BLaER1 (cell line): ENCODE data around the gene AGBL2.
"Not testable (repeated sequence)": the region's sequence is repeated elsewhere in the genome, so short reads cannot be mapped to it uniquely, and the experiment has no call there.

ENCODE experiments used
- H3K27ac ChIP-seq: shearing (Covaris generic); formaldehyde crosslinking; 2 replicates; pipeline ENCODE4 v1.8.1; 2022
- H3K27me3 ChIP-seq: shearing (Covaris generic); formaldehyde crosslinking; 2 replicates; pipeline ENCODE4 v1.8.1; 2022
- H3K36me3 ChIP-seq: shearing (Covaris generic); formaldehyde crosslinking; 2 replicates; pipeline ENCODE4 v1.8.1; 2022
- H3K4me1 ChIP-seq: shearing (Covaris generic); formaldehyde crosslinking; 2 replicates; pipeline ENCODE4 v1.8.1; 2022
- H3K4me2 ChIP-seq: shearing (Covaris generic); formaldehyde crosslinking; 2 replicates; pipeline ENCODE4 v1.8.1; 2022
- H3K4me3 ChIP-seq: shearing (Covaris generic); formaldehyde crosslinking; 2 replicates; pipeline ENCODE4 v1.8.1; 2022
- H3K9ac ChIP-seq: shearing (Covaris generic); formaldehyde crosslinking; 2 replicates; pipeline ENCODE4 v1.8.1; 2022
- H3K9me3 ChIP-seq: shearing (Covaris generic); formaldehyde crosslinking; 2 replicates; pipeline ENCODE4 v1.8.1; 2022
- H4K20me1 ChIP-seq: shearing (Covaris generic); formaldehyde crosslinking; 2 replicates; pipeline ENCODE4 v1.8.1; 2022
- Cebpa-rat ChIP-seq: shearing (Covaris generic); IDR thresholded peaks from 2 replicates; pipeline ENCODE4 v1.8.1; 2022

AGBL2 gene

DNA sequence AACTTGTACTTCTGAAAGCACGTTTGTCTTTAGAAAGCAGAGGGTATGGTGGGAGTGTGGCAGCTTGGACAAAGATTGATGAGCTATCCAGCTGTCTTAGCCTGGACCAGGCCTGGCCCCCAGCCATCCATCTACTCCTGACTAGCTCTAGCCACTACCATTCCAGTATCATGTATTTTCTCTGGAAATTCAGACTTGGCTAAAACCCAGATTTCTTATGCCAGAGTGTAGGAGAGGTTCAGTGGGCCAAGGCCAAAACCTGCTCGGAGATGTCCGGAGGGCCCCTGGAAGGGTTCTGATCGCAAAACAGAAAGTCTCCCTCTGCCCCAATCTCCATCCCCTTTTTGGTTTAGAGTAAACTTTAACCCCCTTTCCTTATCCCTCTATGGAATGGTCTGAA is 48.0 kb downstream of the AGBL2 start:
- Histone ChIP-seq H3K4me2 (no peak overlapping the region), H4K20me1 (no peaks in the 10 kb centered on the region), H3K4me1 (no peaks in the 10 kb centered on the region), H3K36me3 (no peaks in the 10 kb centered on the region), H3K9me3 (no peaks in the 10 kb centered on the region), H3K27ac (no peak overlapping the region), H3K9ac (no peak overlapping the region), H3K27me3 (no peaks in the 10 kb centered on the region), H3K4me3 (no peak overlapping the region)
- TF ChIP-seq Cebpa-rat = no peak

DNA sequence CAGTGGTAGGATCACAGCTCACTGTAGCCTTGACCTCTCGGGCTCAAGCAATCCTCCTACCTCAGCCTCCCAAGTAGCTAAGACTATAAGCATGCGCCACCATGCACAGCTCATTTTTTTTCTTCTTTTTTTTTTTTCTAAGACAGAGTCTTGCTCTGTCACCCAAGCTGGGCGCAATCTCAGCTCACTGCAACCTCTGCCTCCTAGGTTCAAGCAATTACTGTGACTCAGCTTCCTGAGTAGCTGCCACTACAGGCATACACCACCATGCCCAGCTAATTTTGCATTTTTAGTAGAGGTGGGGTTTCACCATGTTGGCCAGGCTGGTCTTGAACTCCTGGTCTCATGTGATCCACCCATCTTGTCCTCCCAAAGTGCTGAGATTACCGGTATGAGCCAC is 50.2 kb downstream of the AGBL2 start:
- not testable (repeated sequence) for H3K36me3 ChIP-seq

DNA sequence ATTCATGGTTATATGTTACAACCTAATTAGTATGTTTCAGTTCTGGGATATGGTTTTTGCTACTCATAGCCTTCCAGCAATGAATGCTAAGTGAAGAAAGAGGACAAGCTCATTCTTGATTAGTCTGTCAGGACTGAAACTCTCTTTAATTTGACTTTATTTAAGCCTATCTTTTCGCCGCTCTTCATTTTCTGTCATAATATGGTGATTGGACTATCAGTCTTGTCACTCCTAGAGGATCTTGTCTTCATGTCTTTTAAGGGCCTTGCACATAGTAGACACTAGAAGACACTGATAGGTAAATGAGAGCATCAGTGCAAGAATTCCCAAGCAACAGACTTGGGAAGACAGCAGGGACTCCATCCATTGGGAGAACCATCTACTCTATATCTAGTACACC is 53.9 kb downstream of the AGBL2 start:
- Histone ChIP-seq H3K4me1 (no peaks in the 10 kb centered on the region), H3K4me2 (no peak overlapping the region), H3K4me3 (no peak overlapping the region), H4K20me1 (no peaks in the 10 kb centered on the region), H3K9me3 (no peaks in the 10 kb centered on the region), H3K27ac (no peak overlapping the region), H3K9ac (no peak overlapping the region), H3K36me3 (no peaks in the 10 kb centered on the region), H3K27me3 (no peaks in the 10 kb centered on the region)
- TF ChIP-seq Cebpa-rat = no peak

More for the DNA sequence above, 50.2 kb downstream of the AGBL2 start:
- not testable (repeated sequence) for H3K4me2 ChIP-seq, H3K4me1 ChIP-seq, H3K27ac ChIP-seq, H3K4me3 ChIP-seq, H4K20me1 ChIP-seq, H3K9ac ChIP-seq, H3K9me3 ChIP-seq, H3K27me3 ChIP-seq

DNA sequence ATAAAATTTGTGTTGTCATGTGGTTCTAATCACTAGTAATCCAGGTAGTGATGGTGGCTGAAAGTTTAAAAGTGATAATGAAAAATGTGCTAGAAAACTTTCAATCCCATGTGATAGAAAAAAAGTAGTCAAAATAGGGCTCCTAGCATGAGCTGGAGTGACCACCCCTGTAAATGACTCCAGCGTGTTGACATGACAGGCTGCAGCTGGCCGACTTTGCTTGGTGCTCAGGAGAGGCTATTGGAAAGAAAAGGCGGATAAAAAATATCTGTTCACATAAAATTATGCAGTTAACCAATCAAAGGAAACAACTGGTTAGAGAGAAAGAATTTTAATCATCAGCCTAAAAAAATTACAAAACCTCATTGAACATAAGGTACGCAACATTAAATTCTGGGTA is 55.9 kb downstream of the AGBL2 start:
- Histone ChIP-seq H3K36me3 (no peaks in the 10 kb centered on the region), H3K9ac (no peak overlapping the region), H4K20me1 (no peaks in the 10 kb centered on the region), H3K27me3 (no peaks in the 10 kb centered on the region), H3K4me1 (no peaks in the 10 kb centered on the region), H3K27ac (no peak overlapping the region), H3K4me2 (no peak overlapping the region), H3K4me3 (no peak overlapping the region), H3K9me3 (no peaks in the 10 kb centered on the region)
- no peak for TF ChIP-seq Cebpa-rat

DNA sequence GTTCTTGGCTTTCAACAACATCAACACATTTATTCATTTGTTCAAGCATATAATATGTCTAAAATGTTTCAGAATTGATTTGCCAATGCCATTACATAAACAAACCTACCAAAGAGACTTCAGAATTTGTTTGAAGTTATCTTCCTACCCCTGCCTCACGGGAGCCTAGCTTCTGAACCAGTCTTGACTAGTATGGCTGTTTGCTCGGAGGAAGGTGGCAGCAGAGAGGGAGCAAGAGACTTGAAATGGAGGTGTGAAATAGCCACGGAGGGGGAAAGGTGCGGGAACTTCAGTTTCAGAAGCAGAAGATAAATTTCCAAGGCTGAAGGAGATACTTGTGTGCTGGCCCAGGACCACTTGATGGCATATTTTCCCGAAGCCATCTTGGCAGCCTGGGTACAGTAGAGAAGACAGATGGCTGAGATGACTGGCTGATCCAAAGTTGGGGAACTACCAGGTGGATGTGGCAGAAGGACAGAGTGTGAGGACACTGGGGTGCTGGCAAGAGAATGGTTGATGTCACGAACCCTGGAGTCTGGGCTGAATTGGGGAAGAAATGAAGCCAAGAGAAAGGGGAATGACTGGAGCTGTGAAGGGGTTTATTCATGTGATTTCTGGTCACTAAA is 58.8 kb downstream of the AGBL2 start:
- Histone ChIP-seq H3K9me3 (peaks cover 16% of the 10 kb centered on the region), H3K36me3 (no peaks in the 10 kb centered on the region), H3K4me2 (no peak overlapping the region), H4K20me1 (no peaks in the 10 kb centered on the region), H3K27me3 (no peaks in the 10 kb centered on the region), H3K4me3 (no peak overlapping the region), H3K4me1 (no peaks in the 10 kb centered on the region), H3K9ac (no peak overlapping the region), H3K27ac (no peak overlapping the region)
- TF ChIP-seq Cebpa-rat = no peak

DNA sequence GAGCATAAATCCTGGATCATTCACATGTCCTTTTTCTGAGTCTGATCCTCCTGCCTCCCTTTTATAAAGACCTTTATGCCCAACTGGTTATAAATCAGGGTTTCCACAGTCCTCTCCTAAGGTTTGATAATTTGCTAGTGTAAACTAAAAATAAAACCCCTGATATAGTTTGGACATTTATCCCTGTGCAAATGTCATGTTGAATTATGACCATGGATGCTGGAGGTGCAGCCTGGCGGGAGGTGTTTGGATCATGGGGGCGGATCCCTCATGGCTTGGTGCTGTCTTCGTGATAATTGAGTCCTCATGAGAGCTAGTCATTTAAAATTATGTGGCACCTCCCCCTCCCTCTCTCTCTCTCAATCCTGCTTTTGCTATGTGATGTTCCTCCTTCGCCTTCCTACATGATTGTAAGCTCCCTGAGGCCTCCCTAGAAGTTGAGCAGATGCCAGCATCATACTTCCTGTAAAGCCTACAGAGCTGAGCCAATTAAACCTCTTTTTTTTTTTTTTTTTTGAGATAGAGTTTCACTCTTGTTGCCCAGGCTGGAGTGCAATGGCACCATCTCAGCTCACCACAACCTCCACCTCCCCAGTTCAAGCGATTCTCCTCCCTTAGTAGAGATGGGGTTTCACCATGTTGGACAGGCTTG is 63.2 kb downstream of the AGBL2 start:
- Histone ChIP-seq H3K27me3 (no peaks in the 10 kb centered on the region), H3K36me3 (no peaks in the 10 kb centered on the region), H3K9me3 (peaks cover 22% of the 10 kb centered on the region), H4K20me1 (no peaks in the 10 kb centered on the region), H3K4me3 (no peak overlapping the region), H3K4me1 (no peaks in the 10 kb centered on the region), H3K9ac (no peak overlapping the region), H3K4me2 (no peak overlapping the region), H3K27ac (no peak overlapping the region)
- no peak for TF ChIP-seq Cebpa-rat

DNA sequence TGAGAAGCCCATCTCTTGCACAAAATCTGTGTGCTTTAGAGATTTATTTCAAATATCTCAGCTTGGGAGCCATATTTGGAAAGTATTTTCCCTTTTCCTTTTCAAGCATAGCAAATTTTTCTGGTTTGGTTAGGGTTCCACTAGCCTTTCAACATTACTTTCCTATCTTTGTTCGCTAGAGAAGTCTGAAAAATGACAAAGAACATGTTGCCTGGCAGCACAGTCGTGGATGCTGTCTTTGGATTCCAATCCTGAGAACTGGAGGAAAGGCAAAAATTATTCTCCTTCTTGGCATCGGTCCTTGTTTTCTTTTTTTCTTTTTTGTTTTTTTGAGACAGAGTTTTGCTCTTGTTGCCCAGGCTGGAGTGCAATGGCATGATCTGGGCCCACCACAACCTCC is 65.9 kb downstream of the AGBL2 start:
- Histone ChIP-seq H3K4me1 (no peaks in the 10 kb centered on the region), H3K4me3 (no peak overlapping the region), H3K27ac (no peak overlapping the region), H3K9me3 (peaks cover 22% of the 10 kb centered on the region), H3K36me3 (no peaks in the 10 kb centered on the region), H4K20me1 (no peaks in the 10 kb centered on the region), H3K4me2 (no peak overlapping the region), H3K27me3 (no peaks in the 10 kb centered on the region), H3K9ac (no peak overlapping the region)
- no peak for TF ChIP-seq Cebpa-rat

DNA sequence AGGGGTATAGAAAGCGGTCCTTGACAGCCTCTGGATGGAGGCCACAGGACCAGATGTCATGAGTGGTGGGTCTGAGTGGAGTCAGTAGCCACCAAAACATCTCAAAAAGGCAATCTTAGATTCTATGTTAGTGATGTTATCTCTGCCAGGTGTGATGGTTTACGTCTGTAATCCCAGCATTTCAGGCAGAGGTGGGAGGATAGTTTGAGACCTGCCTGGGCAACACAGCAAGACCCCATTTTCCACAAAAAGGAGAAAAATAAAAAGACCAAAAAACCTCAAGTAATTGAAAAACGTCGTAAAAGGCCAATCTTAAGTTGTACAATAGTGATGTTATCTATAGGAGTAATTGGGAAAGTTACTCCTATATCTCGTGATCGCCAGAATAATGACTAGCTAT is 69.2 kb downstream of the AGBL2 start:
- no peak for TF ChIP-seq Cebpa-rat
- no peaks in the 10 kb centered on the region for H3K27me3 ChIP-seq
- H4K20me1 ChIP-seq = no peaks in the 10 kb centered on the region; the same call in 1 of the 2 replicates
- H3K9me3 ChIP-seq = peaks cover 2% of the 10 kb centered on the region
- H3K4me1 ChIP-seq = peaks cover 13% of the 10 kb centered on the region
- H3K9ac ChIP-seq = no peak overlapping the region
- H3K36me3 ChIP-seq = no peaks in the 10 kb centered on the region
- no peak overlapping the region for H3K4me2 ChIP-seq
- no peak overlapping the region for H3K27ac ChIP-seq
- no peak overlapping the region for H3K4me3 ChIP-seq

DNA sequence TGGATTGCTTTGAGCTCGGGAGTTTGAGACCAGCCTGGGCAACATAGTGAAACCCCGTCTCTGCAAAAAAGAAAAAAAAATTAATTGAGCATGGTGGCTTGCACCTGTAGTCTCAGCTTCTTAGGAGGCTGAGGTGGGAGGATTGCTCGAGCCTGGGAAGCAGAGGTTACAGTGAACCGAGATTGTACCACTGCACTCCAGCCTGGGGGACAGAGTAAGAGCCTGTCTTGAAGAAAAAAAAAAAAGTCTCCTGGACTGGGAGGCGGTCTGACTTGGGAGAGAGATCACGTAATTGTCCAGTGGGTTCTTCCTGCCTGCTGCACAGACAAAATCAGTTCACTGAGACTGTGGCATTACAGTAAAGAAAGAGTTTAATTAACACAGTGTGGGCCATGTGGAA is 69.7 kb downstream of the AGBL2 start:
- H3K4me1 ChIP-seq = peaks cover 18% of the 10 kb centered on the region
- H3K27me3 ChIP-seq = no peaks in the 10 kb centered on the region
- no peaks in the 10 kb centered on the region for H3K36me3 ChIP-seq
- peaks cover under 1% of the 10 kb centered on the region; the same call in 1 of the 2 replicates for H4K20me1 ChIP-seq
- no peak overlapping the region for H3K27ac ChIP-seq
- H3K4me2 ChIP-seq = no peak overlapping the region
- TF ChIP-seq Cebpa-rat = no peak
- H3K4me3 ChIP-seq = no peak overlapping the region
- H3K9ac ChIP-seq = no peak overlapping the region
- no peaks in the 10 kb centered on the region for H3K9me3 ChIP-seq

DNA sequence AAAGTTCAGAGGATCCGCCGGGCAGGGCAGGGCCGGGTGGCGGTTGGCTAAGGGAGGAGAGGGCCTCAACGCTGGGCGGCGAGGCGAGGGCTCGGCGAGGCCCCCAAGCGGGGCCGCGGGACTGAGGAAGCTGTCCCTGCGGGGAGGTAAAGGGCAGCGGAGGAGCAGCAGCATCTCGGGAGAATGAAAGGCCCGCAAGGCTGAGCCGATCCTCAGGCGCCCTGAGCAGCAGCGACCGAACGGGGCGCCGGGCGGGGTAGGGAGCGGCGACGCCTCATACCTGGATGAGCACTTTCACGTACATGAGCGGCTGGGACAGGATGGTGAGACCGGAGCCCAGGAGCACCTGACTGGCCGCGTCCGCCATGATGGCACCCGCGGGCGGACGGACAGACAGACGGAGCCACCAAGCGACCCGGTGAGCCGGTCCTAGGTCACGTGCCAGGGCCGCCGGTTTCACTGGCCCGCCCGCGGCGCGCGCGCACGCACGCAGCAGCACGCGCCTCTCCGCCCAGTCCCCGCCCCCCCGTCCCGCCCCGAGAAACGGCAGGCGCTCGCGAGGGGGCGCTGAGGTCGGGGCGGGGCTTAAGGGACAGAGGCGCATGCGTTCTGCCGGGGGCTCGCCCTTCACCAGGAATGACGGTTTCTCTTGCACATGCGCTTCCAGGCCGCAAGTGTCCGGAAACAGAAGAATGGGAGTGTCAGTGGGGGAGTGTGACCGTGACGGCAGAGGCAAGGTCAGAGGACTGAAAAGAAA is 72.9 kb downstream of the AGBL2 start, which contains the start of gene MTCH2:
TSS of gene MTCH2 (minus strand) at position 461 of the 757 bp plus-strand sequence. CDS start at position 367, 94 bp downstream.
- Histone ChIP-seq H3K27ac (peak within 1 kb of the TSS; percentile 93), H3K9me3 (no peaks in the 10 kb centered on the region), H4K20me1 (peaks cover 20% of the 10 kb centered on the region; the same call in 1 of the 2 replicates), H3K36me3 (peaks cover 28% of the 10 kb centered on the region), H3K4me1 (peaks cover 25% of the 10 kb centered on the region), H3K4me3 (peak within 1 kb of the TSS; percentile 87), H3K4me2 (peak within 1 kb of the TSS; percentile 82), H3K9ac (peak within 1 kb of the TSS; percentile 95), H3K27me3 (no peaks in the 10 kb centered on the region)
- no peak for TF ChIP-seq Cebpa-rat
